ENCODE measurements around the gene GGA1. TPM values are rescaled to one million over a fixed set of nuclear protein-coding genes. Genes with fewer than 3 reads are reported as not detected.
"Not testable (repeated sequence)": the region's sequence is repeated elsewhere in the genome, so short reads cannot be mapped to it uniquely, and the experiment has no call there.

The GGA1 gene
- total RNA-seq, 2 donors from 2014 or later, result 68.8 to 83.9 TPM

- no peak overlapping the region for H3K27ac Mint-ChIP-seq
- H3K36me3 Mint-ChIP-seq, result no peaks in the 10 kb centered on the region
- no peaks in the 10 kb centered on the region for H3K9me3 Mint-ChIP-seq
- DNase-seq (ENCODE audit: low spot score in 2 of 2) (no peak), ATAC-seq (no peak)
Observed at GRCh38 chr22:37601203-37601539, 7.5 kb upstream of the GGA1 start.

GRCh38 chr22:37601540-37602442, 6.8 kb upstream of the GGA1 start:
- Mint-ChIP-seq H3K27ac (no peak overlapping the region), H3K36me3 (no peaks in the 10 kb centered on the region), H3K9me3 (no peaks in the 10 kb centered on the region)
- no peak for ATAC-seq
- DNase-seq (ENCODE audit: low spot score in 2 of 2), result no peak

- H3K27ac Mint-ChIP-seq; H3K36me3 Mint-ChIP-seq; DNase-seq (ENCODE audit: low spot score in 2 of 2); H3K9me3 Mint-ChIP-seq; ATAC-seq: not testable (repeated sequence)
Observed at GRCh38 chr22:37602546-37603277, 5.9 kb upstream of the GGA1 start.

GRCh38 chr22:37604074-37604473, 4.6 kb upstream of the GGA1 start:
- Mint-ChIP-seq H3K36me3 (no peaks in the 10 kb centered on the region), H3K27ac (no peak overlapping the region), H3K9me3 (no peaks in the 10 kb centered on the region)
- DNase-seq (ENCODE audit: low spot score in 2 of 2) (no peak), ATAC-seq (no peak)

GRCh38 chr22:37604875-37605274, 3.8 kb upstream of the GGA1 start:
- DNase-seq (ENCODE audit: low spot score in 2 of 2) (peak in 1 of 2 donors; percentile 45), ATAC-seq (no peak)
- H3K36me3 Mint-ChIP-seq, result peaks cover 7% of the 10 kb centered on the region in 2 donors
- no peaks in the 10 kb centered on the region for H3K9me3 Mint-ChIP-seq
- no peak overlapping the region for H3K27ac Mint-ChIP-seq

- H3K9me3 Mint-ChIP-seq, result no peaks in the 10 kb centered on the region
- peaks cover 7% of the 10 kb centered on the region in 2 donors for H3K36me3 Mint-ChIP-seq
- DNase-seq (ENCODE audit: low spot score in 2 of 2) (peak; percentile 91 to 98), ATAC-seq (peak; percentile 28 to 38)
- H3K27ac Mint-ChIP-seq, result peak overlapping the region; percentile 85 to 88
Observed at GRCh38 chr22:37607010-37607934, 1.4 kb upstream of the GGA1 start.

GRCh38 chr22:37607935-37608476, 628 bp upstream of the GGA1 start:
- Mint-ChIP-seq H3K9me3 (no peaks in the 10 kb centered on the region), H3K36me3 (peaks cover 7% of the 10 kb centered on the region in 2 donors), H3K27ac (peak overlapping the region; percentile 88 to 92)
- ATAC-seq (no peak), DNase-seq (ENCODE audit: low spot score in 2 of 2) (no peak)

GRCh38 chr22:37609240-37610152, 862 bp downstream of the GGA1 start:
- peak overlapping the region; percentile 88 to 95 for H3K27ac Mint-ChIP-seq
- no peak for ATAC-seq
- DNase-seq (ENCODE audit: low spot score in 2 of 2), result no peak
- no peaks in the 10 kb centered on the region for H3K9me3 Mint-ChIP-seq
- H3K36me3 Mint-ChIP-seq, result peaks cover 7% of the 10 kb centered on the region in 2 donors

GRCh38 chr22:37610153-37610475, 1.5 kb downstream of the GGA1 start:
- DNase-seq (ENCODE audit: low spot score in 2 of 2); H3K9me3 Mint-ChIP-seq; H3K36me3 Mint-ChIP-seq; ATAC-seq: not testable (repeated sequence)
- H3K27ac Mint-ChIP-seq, result peak overlapping the region; percentile 88 to 95

GRCh38 chr22:37610480-37611129, 2.0 kb downstream of the GGA1 start:
- Mint-ChIP-seq H3K9me3 (no peaks in the 10 kb centered on the region), H3K36me3 (peaks cover 7% of the 10 kb centered on the region in 2 donors), H3K27ac (peak overlapping the region; percentile 77 to 88)
- ATAC-seq (no peak), DNase-seq (ENCODE audit: low spot score in 2 of 2) (no peak)

- no peak for DNase-seq (ENCODE audit: low spot score in 2 of 2)
- no peak for ATAC-seq
- Mint-ChIP-seq H3K36me3 (peaks cover 7% of the 10 kb centered on the region in 2 donors), H3K27ac (peak overlapping the region; percentile 77 to 88), H3K9me3 (no peaks in the 10 kb centered on the region)
Observed at GRCh38 chr22:37611207-37611606, 2.6 kb downstream of the GGA1 start.

GRCh38 chr22:37616201-37617083, 7.8 kb downstream of the GGA1 start:
- no peaks in the 10 kb centered on the region for H3K9me3 Mint-ChIP-seq
- H3K27ac Mint-ChIP-seq, result no peak overlapping the region
- no peaks in the 10 kb centered on the region for H3K36me3 Mint-ChIP-seq
- ATAC-seq, result no peak
- no peak for DNase-seq (ENCODE audit: low spot score in 2 of 2)

- Mint-ChIP-seq H3K36me3 (no peaks in the 10 kb centered on the region), H3K27ac (peak overlapping the region in 1 of 2 donors; percentile 65), H3K9me3 (no peaks in the 10 kb centered on the region)
- no peak for ATAC-seq
- no peak for DNase-seq (ENCODE audit: low spot score in 2 of 2)
Observed at GRCh38 chr22:37617431-37617830, 8.8 kb downstream of the GGA1 start.

- H3K9me3 Mint-ChIP-seq, result no peaks in the 10 kb centered on the region
- no peak for DNase-seq (ENCODE audit: low spot score in 2 of 2)
- H3K27ac Mint-ChIP-seq, result peak overlapping the region in 1 of 2 donors; percentile 55
- no peak for ATAC-seq
- no peaks in the 10 kb centered on the region for H3K36me3 Mint-ChIP-seq
Observed at GRCh38 chr22:37618072-37618656, 9.5 kb downstream of the GGA1 start.
